ENCODE data around the gene ZNF692. TPM values are rescaled to one million over a fixed set of nuclear protein-coding genes. Genes with fewer than 3 reads are reported as not detected.

Gene ZNF692
- total RNA-seq, 3 donors from 2014 or later: 11.5 to 84.3 (median 77.7) TPM

GRCh38 chr1:248820041-248820585 lies 38.8 kb downstream of the ZNF692 start:
- Histone ChIP-seq H3K4me1 (peaks cover 5 to 18% of the 10 kb centered on the region in 2 donors), H3K27me3 (no peaks in the 10 kb centered on the region), H3K4me3 (no peak overlapping the region), H3K27ac (no peak overlapping the region), H3K36me3 (no peaks in the 10 kb centered on the region), H3K9me3 (no peaks in the 10 kb centered on the region)
- DNase-seq (ENCODE audit: low spot score in 2 of 2): no peak
- intact Hi-C loops (cut with DNase I; ENCODE audit: low total_unique reads): no loop called here
- TF ChIP-seq POLR2AphosphoS5 (IDR thresholded peaks at IDR 0.05): no peak
- TF ChIP-seq POLR2A (IDR thresholded peaks at IDR 0.05): no peak
- no peak for TF ChIP-seq CTCF (IDR thresholded peaks at IDR 0.05)

- no peak for DNase-seq (ENCODE audit: low spot score in 2 of 2)
- peaks cover 7% of the 10 kb centered on the region for H3K36me3 ChIP-seq
- TF ChIP-seq CTCF (IDR thresholded peaks at IDR 0.05) (no peak), POLR2A (IDR thresholded peaks at IDR 0.05) (no peak), POLR2AphosphoS5 (IDR thresholded peaks at IDR 0.05) (no peak)
- no peaks in the 10 kb centered on the region for H3K9me3 ChIP-seq
- intact Hi-C loops (cut with DNase I; ENCODE audit: low total_unique reads): no loop called here
- H3K4me1 ChIP-seq: peaks cover 0 to 4% of the 10 kb centered on the region in 2 donors
- H3K27ac ChIP-seq: peak overlapping the region in 1 of 2 donors; percentile 17
- no peaks in the 10 kb centered on the region for H3K27me3 ChIP-seq
- no peak overlapping the region for H3K4me3 ChIP-seq
Measured at GRCh38 chr1:248818505-248819374, 40.1 kb downstream of the ZNF692 start.

- Histone ChIP-seq H3K9me3 (no peaks in the 10 kb centered on the region), H3K4me1 (no peaks in the 10 kb centered on the region), H3K27me3 (no peaks in the 10 kb centered on the region), H3K27ac (no peak overlapping the region), H3K36me3 (peaks cover 11% of the 10 kb centered on the region), H3K4me3 (no peak overlapping the region)
- no peak for DNase-seq (ENCODE audit: low spot score in 2 of 2)
- intact Hi-C loops (cut with DNase I; ENCODE audit: low total_unique reads): no loop called here
- no peak for TF ChIP-seq POLR2A (IDR thresholded peaks at IDR 0.05)
- no peak for TF ChIP-seq CTCF (IDR thresholded peaks at IDR 0.05)
- no peak for TF ChIP-seq POLR2AphosphoS5 (IDR thresholded peaks at IDR 0.05)
Measured at GRCh38 chr1:248817065-248817464, 41.8 kb downstream of the ZNF692 start.

- Histone ChIP-seq H3K4me3 (no peak overlapping the region), H3K27ac (no peak overlapping the region), H3K36me3 (peaks cover 11% of the 10 kb centered on the region), H3K27me3 (no peaks in the 10 kb centered on the region), H3K4me1 (peaks cover 0 to 1% of the 10 kb centered on the region in 2 donors), H3K9me3 (no peaks in the 10 kb centered on the region)
- intact Hi-C loops (cut with DNase I; ENCODE audit: low total_unique reads): no loop called here
- no peak for DNase-seq (ENCODE audit: low spot score in 2 of 2)
- TF ChIP-seq POLR2A (IDR thresholded peaks at IDR 0.05): no peak
- no peak for TF ChIP-seq POLR2AphosphoS5 (IDR thresholded peaks at IDR 0.05)
- no peak for TF ChIP-seq CTCF (IDR thresholded peaks at IDR 0.05)
Measured at GRCh38 chr1:248816042-248816851, 42.6 kb downstream of the ZNF692 start.

All from breast epithelium (tissue), 4 donors.